Activated CD4-positive, alpha-beta T cell treated with anti-CD3 and anti-CD28 coated beads for 24 hours (primary cell): ENCODE measurements around the gene ARMH3.

Experiments
- DNase-seq, 2 donors: peaks; one replicate each; pipeline ENCODE4 v3.0.0-alpha.2; 2020; ENCODE audit warnings: low read depth in 2 of 2

ARMH3 gene

GRCh38 chr10:101939729-101940128 lies 116.2 kb downstream of the ARMH3 start:
- DNase-seq: no peak

- DNase-seq: no peak
These were observed 116.8 kb downstream of the ARMH3 start for GRCh38 chr10:101939008-101939648.

- no peak for DNase-seq
These were observed 117.5 kb downstream of the ARMH3 start for GRCh38 chr10:101938305-101939007.

- DNase-seq: no peak
These were observed 120.5 kb downstream of the ARMH3 start for GRCh38 chr10:101935431-101935830.

GRCh38 chr10:101934686-101935305 lies 121.2 kb downstream of the ARMH3 start:
- no peak for DNase-seq

GRCh38 chr10:101933976-101934375 lies 122.0 kb downstream of the ARMH3 start:
- no peak for DNase-seq

GRCh38 chr10:101932183-101932582 lies 123.8 kb downstream of the ARMH3 start:
- DNase-seq: no peak

- DNase-seq: no peak
These were observed 130.9 kb downstream of the ARMH3 start for GRCh38 chr10:101925027-101925426.

GRCh38 chr10:101923256-101923655 lies 132.7 kb downstream of the ARMH3 start:
- DNase-seq: no peak

GRCh38 chr10:101922846-101923245 lies 133.1 kb downstream of the ARMH3 start:
- no peak for DNase-seq

- DNase-seq: no peak
These were observed 135.4 kb downstream of the ARMH3 start for GRCh38 chr10:101920546-101920945.

GRCh38 chr10:101919026-101919770 lies 136.8 kb downstream of the ARMH3 start:
- DNase-seq: no peak

GRCh38 chr10:101912561-101913179 lies 143.3 kb downstream of the ARMH3 start:
- no peak for DNase-seq

- no peak for DNase-seq
These were observed 149.3 kb downstream of the ARMH3 start for GRCh38 chr10:101906586-101907183.

GRCh38 chr10:101905251-101905650 lies 150.7 kb downstream of the ARMH3 start:
- no peak for DNase-seq

- DNase-seq: no peak
These were observed 152.0 kb downstream of the ARMH3 start for GRCh38 chr10:101903827-101904550.

- no peak for DNase-seq
These were observed 153.2 kb downstream of the ARMH3 start for GRCh38 chr10:101902820-101903145.

GRCh38 chr10:101902032-101902819 lies 153.7 kb downstream of the ARMH3 start:
- no peak for DNase-seq

- DNase-seq: no peak
These were observed 154.6 kb downstream of the ARMH3 start for GRCh38 chr10:101901340-101901739.

- no peak for DNase-seq
These were observed 158.3 kb downstream of the ARMH3 start for GRCh38 chr10:101897633-101898032.
